ENCODE results near the gene MSL3B.

DNA sequence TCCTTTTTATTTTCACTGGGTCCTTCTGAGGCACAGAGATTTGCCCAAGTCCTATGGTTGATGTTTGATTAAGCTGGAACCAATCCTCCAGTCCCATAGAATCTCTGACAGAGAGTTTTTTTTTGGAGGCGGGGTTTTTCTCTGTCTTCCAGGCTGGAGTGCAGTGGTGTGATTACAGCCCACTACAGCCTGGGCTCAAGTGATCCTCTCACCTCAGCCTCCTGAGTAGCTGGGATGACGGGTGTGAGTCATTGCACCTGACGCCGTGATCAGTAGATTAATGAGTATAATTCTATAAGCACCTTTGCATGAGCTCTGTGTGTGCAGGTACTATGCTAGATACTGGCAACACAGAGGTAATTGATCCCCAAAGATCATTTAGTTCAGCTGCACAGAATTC, 33.7 kb upstream of the MSL3B start:
- TF ChIP-seq, protein P1, sequence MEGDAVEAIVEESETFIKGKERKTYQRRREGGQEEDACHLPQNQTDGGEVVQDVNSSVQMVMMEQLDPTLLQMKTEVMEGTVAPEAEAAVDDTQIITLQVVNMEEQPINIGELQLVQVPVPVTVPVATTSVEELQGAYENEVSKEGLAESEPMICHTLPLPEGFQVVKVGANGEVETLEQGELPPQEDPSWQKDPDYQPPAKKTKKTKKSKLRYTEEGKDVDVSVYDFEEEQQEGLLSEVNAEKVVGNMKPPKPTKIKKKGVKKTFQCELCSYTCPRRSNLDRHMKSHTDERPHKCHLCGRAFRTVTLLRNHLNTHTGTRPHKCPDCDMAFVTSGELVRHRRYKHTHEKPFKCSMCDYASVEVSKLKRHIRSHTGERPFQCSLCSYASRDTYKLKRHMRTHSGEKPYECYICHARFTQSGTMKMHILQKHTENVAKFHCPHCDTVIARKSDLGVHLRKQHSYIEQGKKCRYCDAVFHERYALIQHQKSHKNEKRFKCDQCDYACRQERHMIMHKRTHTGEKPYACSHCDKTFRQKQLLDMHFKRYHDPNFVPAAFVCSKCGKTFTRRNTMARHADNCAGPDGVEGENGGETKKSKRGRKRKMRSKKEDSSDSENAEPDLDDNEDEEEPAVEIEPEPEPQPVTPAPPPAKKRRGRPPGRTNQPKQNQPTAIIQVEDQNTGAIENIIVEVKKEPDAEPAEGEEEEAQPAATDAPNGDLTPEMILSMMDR (IDR thresholded peaks at IDR 0.05), result no peak
- TF ChIP-seq, protein P2, sequence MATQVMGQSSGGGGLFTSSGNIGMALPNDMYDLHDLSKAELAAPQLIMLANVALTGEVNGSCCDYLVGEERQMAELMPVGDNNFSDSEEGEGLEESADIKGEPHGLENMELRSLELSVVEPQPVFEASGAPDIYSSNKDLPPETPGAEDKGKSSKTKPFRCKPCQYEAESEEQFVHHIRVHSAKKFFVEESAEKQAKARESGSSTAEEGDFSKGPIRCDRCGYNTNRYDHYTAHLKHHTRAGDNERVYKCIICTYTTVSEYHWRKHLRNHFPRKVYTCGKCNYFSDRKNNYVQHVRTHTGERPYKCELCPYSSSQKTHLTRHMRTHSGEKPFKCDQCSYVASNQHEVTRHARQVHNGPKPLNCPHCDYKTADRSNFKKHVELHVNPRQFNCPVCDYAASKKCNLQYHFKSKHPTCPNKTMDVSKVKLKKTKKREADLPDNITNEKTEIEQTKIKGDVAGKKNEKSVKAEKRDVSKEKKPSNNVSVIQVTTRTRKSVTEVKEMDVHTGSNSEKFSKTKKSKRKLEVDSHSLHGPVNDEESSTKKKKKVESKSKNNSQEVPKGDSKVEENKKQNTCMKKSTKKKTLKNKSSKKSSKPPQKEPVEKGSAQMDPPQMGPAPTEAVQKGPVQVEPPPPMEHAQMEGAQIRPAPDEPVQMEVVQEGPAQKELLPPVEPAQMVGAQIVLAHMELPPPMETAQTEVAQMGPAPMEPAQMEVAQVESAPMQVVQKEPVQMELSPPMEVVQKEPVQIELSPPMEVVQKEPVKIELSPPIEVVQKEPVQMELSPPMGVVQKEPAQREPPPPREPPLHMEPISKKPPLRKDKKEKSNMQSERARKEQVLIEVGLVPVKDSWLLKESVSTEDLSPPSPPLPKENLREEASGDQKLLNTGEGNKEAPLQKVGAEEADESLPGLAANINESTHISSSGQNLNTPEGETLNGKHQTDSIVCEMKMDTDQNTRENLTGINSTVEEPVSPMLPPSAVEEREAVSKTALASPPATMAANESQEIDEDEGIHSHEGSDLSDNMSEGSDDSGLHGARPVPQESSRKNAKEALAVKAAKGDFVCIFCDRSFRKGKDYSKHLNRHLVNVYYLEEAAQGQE (IDR thresholded peaks at IDR 0.05; ENCODE audit: insufficient read depth in 1 of 2, low read depth in 2 of 2, low read length in 1 of 2), result no peak
- TF ChIP-seq POLR2AphosphoS5 (IDR thresholded peaks at IDR 0.05; ENCODE audit: low read depth, low read length) (no peak), SIN3A (IDR thresholded peaks at IDR 0.05; ENCODE audit: borderline replicate concordance, insufficient read depth, low read depth, low read length) (no peak)
